ENCODE results near the gene SOX4.
"Not testable (repeated sequence)": the region's sequence is repeated elsewhere in the genome, so short reads cannot be mapped to it uniquely, and the experiment has no call there.

Gene SOX4

GRCh38 chr6:21593412-21593926 lies at the start of gene SOX4:
Gene SOX4 (plus strand): TSS chr6:21593751. CDS start chr6:21594535, 784 bp downstream.
- peak; percentile 73 for DNase-seq

GRCh38 chr6:21552286-21552685 lies 41.3 kb upstream of the SOX4 start:
- not testable (repeated sequence) for DNase-seq

DNA sequence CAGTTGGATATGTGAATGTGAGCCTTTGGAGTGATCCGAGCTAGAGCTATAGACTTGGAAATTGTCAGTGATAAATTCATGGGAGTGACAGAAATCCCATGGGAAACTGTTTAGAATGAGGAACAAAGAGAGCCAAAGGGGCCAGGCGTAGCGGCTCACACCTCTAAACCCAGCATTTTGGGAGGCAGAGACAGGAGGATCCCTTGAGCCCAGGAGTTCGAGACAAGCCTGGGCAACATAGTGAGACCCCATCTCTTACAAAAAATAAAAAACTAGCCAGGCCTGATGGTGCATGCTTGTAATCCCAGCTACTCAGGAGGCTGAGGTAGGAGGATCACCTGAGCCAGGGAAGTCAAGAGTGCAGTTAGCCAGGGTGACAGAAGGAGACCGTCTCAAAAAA lies 39.3 kb upstream of the SOX4 start:
- DNase-seq, result no peak

GRCh38 chr6:21555197-21555596 lies 38.4 kb upstream of the SOX4 start:
- DNase-seq, result no peak

DNA sequence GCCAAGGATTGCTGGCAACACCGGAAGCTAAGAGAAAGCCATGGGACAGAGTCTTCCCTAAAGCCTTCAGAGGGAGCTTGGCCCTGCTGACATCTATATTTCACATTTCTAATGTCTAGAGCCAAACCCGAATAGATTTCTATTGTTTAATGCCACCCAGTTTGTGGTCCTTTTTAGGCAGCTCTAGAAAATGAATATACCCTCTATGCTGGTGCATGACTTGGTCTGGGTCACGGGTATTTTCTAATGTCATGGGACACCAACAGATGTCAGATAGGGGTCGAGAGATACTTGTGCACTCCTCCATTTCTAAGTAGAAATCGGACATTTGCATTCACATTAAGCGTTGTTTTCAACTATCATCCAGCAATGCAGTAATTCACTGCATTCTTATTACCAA lies 37.0 kb upstream of the SOX4 start:
- DNase-seq, result no peak

- DNase-seq, result no peak
Observed at GRCh38 chr6:21556968-21557721, 36.4 kb upstream of the SOX4 start.

GRCh38 chr6:21559238-21559637 lies 34.3 kb upstream of the SOX4 start:
- no peak for DNase-seq

DNA sequence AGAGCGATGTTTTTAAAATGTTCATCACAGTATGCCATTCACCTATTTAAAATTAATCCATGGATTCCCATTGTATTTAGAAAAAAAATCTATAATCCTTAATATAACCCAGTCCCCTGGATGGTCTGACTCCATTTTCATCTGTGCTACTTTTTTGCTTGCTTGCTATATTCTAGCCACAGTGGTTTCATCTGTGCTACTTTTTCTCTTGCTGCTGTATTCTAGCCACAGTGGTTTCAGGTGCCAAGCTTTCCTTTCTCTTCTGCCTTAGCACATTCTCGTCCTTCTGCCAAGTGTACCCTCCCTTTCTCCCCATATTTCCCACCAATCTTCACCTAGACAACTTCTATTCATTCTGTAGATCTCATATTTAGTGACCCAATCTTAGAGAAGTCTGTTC lies 33.3 kb upstream of the SOX4 start:
- no peak for DNase-seq

GRCh38 chr6:21565431-21565830 lies 28.1 kb upstream of the SOX4 start:
- DNase-seq, result no peak

DNA sequence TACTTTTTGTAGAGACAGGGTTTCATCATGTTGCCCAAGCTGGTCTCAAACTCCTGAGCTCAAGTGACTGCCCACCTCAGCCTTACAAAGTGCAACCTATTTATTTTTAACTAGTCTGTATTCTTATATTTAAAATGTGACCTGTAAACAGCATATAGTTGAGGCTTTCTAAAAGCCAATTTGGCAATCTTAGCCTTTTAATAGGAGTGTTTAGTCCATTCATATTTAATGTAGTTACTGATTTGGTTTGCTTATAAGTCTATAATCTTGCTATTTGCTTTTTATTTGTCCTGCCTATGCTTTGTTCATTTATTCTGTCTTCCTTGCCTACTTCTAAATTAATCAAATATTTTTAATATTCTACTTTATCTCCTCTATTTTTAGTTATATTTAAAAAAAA lies 15.0 kb upstream of the SOX4 start:
- no peak for DNase-seq

- DNase-seq, result no peak
Observed at GRCh38 chr6:21582651-21583050, 10.9 kb upstream of the SOX4 start.

GRCh38 chr6:21586300-21586699 lies 7.3 kb upstream of the SOX4 start:
- DNase-seq, result no peak

DNA sequence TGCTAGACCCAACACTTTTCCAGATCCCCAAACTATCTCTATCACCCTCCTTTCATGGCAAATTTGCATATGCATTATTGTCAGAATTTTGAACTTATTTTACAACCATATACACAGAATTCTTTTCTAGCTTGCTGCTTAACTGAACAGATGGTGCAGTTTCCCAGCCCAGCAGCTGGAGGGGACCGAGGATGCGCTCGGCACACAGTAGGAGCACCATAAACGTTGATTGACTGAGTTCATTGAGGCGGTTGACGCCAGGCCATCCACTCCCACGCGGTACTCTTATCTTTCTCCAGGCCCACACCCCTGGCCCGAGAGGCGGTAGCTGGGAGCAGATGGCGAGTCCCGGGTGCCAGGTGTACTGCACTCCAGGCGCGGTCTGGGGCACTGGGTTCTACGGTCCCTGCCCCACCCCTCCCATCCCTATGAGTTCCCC lies 6.8 kb upstream of the SOX4 start:
- DNase-seq, result no peak

DNA sequence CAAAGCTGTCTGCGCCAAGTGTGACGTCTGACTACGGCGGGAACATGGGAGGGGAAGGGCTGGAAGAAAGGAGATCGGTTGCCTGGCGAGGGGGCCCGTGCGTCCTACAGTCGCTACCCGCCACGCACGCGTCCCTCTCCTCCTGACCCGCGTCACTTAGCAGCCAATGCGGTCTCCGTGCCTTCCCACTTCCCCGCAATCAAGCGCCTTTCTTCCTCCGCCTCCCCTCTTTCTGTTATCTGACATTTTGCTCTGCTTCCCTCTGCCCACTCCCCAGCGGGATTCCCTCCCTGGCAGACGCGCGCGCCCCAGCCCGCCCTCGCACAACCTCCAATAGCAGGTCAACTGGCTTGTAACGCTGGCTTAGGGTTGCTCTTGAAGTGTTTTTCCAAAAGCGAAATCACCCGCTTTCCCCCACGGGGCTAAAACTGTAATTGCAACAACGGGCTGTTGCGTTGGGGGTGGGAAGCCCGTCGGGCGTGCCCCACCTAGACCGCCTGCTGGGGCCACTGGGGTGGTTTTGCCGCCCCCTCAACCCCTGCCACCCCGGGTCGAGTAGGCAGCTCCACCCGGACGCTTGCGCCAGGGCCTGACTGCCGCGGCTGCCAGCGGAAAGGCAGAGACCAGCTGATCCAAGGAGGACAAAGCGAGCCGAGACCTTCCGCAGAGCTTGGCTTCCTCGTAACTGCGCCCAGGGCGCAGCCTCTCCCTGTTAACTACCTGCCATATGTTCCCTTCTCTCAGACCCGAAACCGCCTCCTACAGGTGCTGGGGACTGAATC lies 6.2 kb upstream of the SOX4 start:
- peak; percentile 24 for DNase-seq

GRCh38 chr6:21587961-21588480 lies 5.5 kb upstream of the SOX4 start:
- peak; percentile 19 for DNase-seq

GRCh38 chr6:21588481-21589351 lies 4.8 kb upstream of the SOX4 start:
- DNase-seq, result peak; percentile 18

- peak; percentile 77 for DNase-seq
Observed at GRCh38 chr6:21589352-21590345, 3.9 kb upstream of the SOX4 start.

DNA sequence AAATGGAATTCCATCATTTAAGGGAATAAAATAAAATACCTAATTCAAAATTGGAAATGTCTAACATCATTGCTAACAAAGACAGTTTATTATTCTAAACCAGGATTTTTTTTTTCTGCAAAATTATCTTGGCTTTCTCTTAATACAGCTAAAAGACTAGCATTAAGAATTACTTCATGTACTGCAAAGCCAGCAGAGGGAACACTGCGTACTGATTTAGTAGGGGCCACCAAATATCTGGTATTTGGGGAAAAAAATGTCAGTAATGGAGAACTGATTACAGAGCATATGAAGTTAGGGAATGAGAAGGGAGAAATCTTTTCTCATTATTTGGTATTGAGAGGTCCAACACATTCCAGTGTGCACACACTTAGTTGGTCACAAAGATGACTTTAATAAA lies 3.2 kb upstream of the SOX4 start:
- no peak for DNase-seq

DNA sequence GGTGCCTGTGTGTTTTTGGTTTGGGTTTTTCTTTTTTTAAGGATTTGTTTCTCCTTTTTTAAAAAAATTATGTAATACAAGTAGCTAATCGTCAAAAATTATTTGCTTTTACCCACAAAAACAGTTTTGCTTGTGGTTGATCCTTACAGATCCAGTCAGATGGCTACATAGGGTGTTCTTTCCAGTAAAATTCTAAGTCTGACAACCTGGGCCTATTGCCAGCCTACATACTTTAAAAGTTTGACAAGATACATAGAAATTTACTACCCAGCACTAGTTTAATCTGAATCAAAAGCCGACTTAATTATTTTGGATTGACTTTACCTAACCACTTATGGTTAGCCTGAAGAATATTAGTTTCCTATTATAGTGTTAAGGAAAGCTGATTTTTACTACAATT lies 2.1 kb upstream of the SOX4 start:
- DNase-seq, result no peak

GRCh38 chr6:21592953-21593352 lies 598 bp upstream of the SOX4 start:
- no peak for DNase-seq

GRCh38 chr6:21593927-21594415 lies 420 bp downstream of the SOX4 start:
- peak; percentile 6 for DNase-seq
